D721Med (cell line): ENCODE results near the gene SUSD1.
"Not testable (repeated sequence)": the region's sequence is repeated elsewhere in the genome, so short reads cannot be mapped to it uniquely, and the experiment has no call there.

Experiments used
- DNase-seq: peaks from one replicate; pipeline ENCODE4 v3.0.0; 2011; ENCODE audit warnings: low spot score; ENCODE audit not compliant: insufficient read length
- FAIRE-seq: peaks from 2 replicates; lab custom pipeline; 2011; peaks lifted over from hg19 to GRCh38; lab: Jason Lieb, UNC
- CTCF ChIP-seq: IDR thresholded peaks from 2 replicates; pipeline ENCODE4 v1.5.1; 2012; ENCODE audit warnings: mild to moderate bottlenecking, control low read depth; ENCODE audit not compliant: insufficient read depth; ENCODE audit errors: missing control alignments

The SUSD1 gene

GRCh38 chr9:112144807-112145206 is 30.3 kb downstream of the SUSD1 start:
- TF ChIP-seq CTCF = no peak
- DNase-seq (no peak), FAIRE-seq (no peak)

- TF ChIP-seq CTCF = no peak
- DNase-seq = no peak
- FAIRE-seq = no peak
Observed at GRCh38 chr9:112142420-112142819, 32.7 kb downstream of the SUSD1 start.

- FAIRE-seq (no peak), DNase-seq (no peak)
- TF ChIP-seq CTCF = no peak
Observed at GRCh38 chr9:112140936-112141335, 34.2 kb downstream of the SUSD1 start.

GRCh38 chr9:112137066-112137465 is 38.0 kb downstream of the SUSD1 start:
- DNase-seq (no peak), FAIRE-seq (no peak)
- no peak for TF ChIP-seq CTCF

GRCh38 chr9:112135706-112136105 is 39.4 kb downstream of the SUSD1 start:
- DNase-seq (no peak), FAIRE-seq (peak; percentile 87)
- TF ChIP-seq CTCF = no peak

GRCh38 chr9:112133806-112134205 is 41.3 kb downstream of the SUSD1 start:
- DNase-seq, FAIRE-seq: not testable (repeated sequence)

GRCh38 chr9:112132356-112132755 is 42.7 kb downstream of the SUSD1 start:
- DNase-seq (no peak), FAIRE-seq (no peak)

More at GRCh38 chr9:112132356-112132755, 42.7 kb downstream of the SUSD1 start:
- no peak for TF ChIP-seq CTCF
